Spinal cord (tissue), 10 donors: ENCODE results near the gene MAS1. TPM values are rescaled to one million over a fixed set of nuclear protein-coding genes. Genes with fewer than 3 reads are reported as not detected.
A peak's percentile ranks its signal among the peaks of the same experiment; 100 is the strongest.

ENCODE experiments used
- DNase-seq, 6 donors: peaks; one replicate each; pipeline versions ENCODE4 v3.0.0 to v3.0.0-alpha.2; 2013 to 2015; ENCODE audit warnings: low spot score in 6 of 6, low read depth in 4 of 6
- H3K27ac ChIP-seq: one replicate; pipeline ENCODE4 v1.5.1; 2013; ENCODE audit warnings: low read depth, low read length, control low read depth
- H3K27me3 ChIP-seq: one replicate; pipeline ENCODE4 v1.6.1; 2013; ENCODE audit warnings: low read length; ENCODE audit not compliant: control insufficient read depth, insufficient read depth
- H3K36me3 ChIP-seq: one replicate; pipeline ENCODE4 v1.6.1; 2013; ENCODE audit warnings: low read length; ENCODE audit not compliant: control insufficient read depth, insufficient read depth
- H3K4me1 ChIP-seq: one replicate; pipeline ENCODE4 v1.6.1; 2013; ENCODE audit warnings: low read length; ENCODE audit not compliant: control insufficient read depth, insufficient read depth
- H3K4me3 ChIP-seq: one replicate; pipeline ENCODE4 v1.5.1; 2013; ENCODE audit warnings: low read depth, low read length, control low read depth
- H3K9me3 ChIP-seq: one replicate; pipeline ENCODE4 v1.6.1; 2013; ENCODE audit warnings: low read length; ENCODE audit not compliant: control insufficient read depth, insufficient read depth
- WGBS: methylation state at CpG from one replicate; pipeline ENCODE4 v1.1.5; 2013; ENCODE audit warnings: missing lambda C conversion rate; ENCODE audit not compliant: insufficient coverage; 5-methylcytosine and 5-hydroxymethylcytosine counted together
- polyA plus RNA-seq, 2 donors: library from polyadenylated mRNA; unstranded; fragments of 120-200 nt; gene quantifications; one replicate each; pipeline ENCODE4 v1.2.1, GENCODE V29; 2013; ENCODE audit not compliant: insufficient read length in 2 of 2
- total RNA-seq, 2 donors: library from RNA; depleted of rRNA in 1 of 2; stranded (reverse); fragments of 120-200 nt in 1 of 2; fragments of >200 nt in 1 of 2; gene quantifications; one replicate each; pipeline versions ENCODE4 v1.2.3 to v1.2.4, GENCODE V29; 2013 to 2014
- donor health status: healthy.

Gene MAS1
- total and polyA plus RNA-seq, 4 donors: 0.03 to 0.10 (median 0.05) TPM

GRCh38 chr6:159893064-159893463, 2.3 kb downstream of the MAS1 start:
- WGBS: 92% methylated on average over 2 of the region's 3 CpGs
- no peaks in the 10 kb centered on the region for H3K9me3 ChIP-seq
- peaks cover 2% of the 10 kb centered on the region for H3K27me3 ChIP-seq
- DNase-seq: no peak
- no peak overlapping the region for H3K27ac ChIP-seq
- no peak overlapping the region for H3K4me3 ChIP-seq
- H3K4me1 ChIP-seq: no peaks in the 10 kb centered on the region
- H3K36me3 ChIP-seq: no peaks in the 10 kb centered on the region

GRCh38 chr6:159894991-159895390, 4.2 kb downstream of the MAS1 start:
- DNase-seq: no peak
- H3K4me3 ChIP-seq: no peak overlapping the region
- 69% methylated on average over 2 of the region's 4 CpGs for WGBS
- H3K36me3 ChIP-seq: no peaks in the 10 kb centered on the region
- no peaks in the 10 kb centered on the region for H3K9me3 ChIP-seq
- no peak overlapping the region for H3K27ac ChIP-seq
- H3K27me3 ChIP-seq: no peaks in the 10 kb centered on the region
- H3K4me1 ChIP-seq: no peaks in the 10 kb centered on the region

DNA sequence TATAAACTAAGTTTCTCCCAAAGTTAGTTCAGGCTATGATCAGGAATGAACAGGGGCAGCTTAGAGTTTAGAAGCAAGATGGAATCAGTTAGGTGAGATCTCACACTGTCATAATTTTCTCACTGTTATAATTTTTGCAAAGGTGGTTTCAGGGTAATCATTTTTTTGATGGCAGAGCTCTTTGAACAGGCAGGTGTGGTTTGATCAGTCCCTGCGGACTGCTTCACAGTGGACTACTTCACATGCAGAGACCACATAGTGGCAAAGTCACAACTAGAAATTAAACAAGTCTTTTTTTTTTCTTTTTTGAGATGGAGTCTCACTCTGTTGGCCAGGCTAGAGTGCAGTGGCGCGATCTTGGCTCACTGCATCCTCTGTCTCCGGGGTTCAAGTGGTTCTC, 6.8 kb downstream of the MAS1 start:
- 94% methylated on average over 4 of the region's 4 CpGs for WGBS

DNA sequence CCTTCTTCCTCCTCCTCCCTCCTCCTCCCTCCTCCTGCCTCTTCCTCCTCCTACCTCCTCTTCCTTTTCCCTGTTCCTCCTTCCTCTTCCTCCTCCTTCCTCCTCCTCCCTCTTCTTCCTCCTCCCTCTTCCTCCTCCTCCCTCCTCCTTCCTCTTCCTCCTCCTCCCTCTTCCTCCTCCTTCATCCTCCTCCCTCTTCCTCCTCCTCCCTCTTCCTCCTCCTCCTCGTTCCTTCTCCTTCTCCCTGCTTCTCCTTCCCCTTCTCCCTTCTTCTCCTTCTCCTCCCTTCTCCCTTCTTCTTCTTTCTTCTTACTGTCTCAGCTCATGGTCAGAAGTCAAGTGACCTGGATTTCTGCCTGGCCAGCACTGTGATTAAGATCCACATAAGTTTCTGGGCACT, 7.7 kb downstream of the MAS1 start:
- H3K4me1 ChIP-seq: no peaks in the 10 kb centered on the region
- H3K4me3 ChIP-seq: no peak overlapping the region
- H3K27me3 ChIP-seq: no peaks in the 10 kb centered on the region
- H3K27ac ChIP-seq: no peak overlapping the region
- no peaks in the 10 kb centered on the region for H3K9me3 ChIP-seq
- DNase-seq: no peak
- 80% methylated on average over 1 of the region's 1 CpG for WGBS
- H3K36me3 ChIP-seq: no peaks in the 10 kb centered on the region

More for the DNA sequence above, 6.8 kb downstream of the MAS1 start:
- no peaks in the 10 kb centered on the region for H3K27me3 ChIP-seq
- no peaks in the 10 kb centered on the region for H3K4me1 ChIP-seq
- no peak overlapping the region for H3K27ac ChIP-seq
- no peaks in the 10 kb centered on the region for H3K36me3 ChIP-seq
- no peak overlapping the region for H3K4me3 ChIP-seq
- no peaks in the 10 kb centered on the region for H3K9me3 ChIP-seq
- DNase-seq: no peak

DNA sequence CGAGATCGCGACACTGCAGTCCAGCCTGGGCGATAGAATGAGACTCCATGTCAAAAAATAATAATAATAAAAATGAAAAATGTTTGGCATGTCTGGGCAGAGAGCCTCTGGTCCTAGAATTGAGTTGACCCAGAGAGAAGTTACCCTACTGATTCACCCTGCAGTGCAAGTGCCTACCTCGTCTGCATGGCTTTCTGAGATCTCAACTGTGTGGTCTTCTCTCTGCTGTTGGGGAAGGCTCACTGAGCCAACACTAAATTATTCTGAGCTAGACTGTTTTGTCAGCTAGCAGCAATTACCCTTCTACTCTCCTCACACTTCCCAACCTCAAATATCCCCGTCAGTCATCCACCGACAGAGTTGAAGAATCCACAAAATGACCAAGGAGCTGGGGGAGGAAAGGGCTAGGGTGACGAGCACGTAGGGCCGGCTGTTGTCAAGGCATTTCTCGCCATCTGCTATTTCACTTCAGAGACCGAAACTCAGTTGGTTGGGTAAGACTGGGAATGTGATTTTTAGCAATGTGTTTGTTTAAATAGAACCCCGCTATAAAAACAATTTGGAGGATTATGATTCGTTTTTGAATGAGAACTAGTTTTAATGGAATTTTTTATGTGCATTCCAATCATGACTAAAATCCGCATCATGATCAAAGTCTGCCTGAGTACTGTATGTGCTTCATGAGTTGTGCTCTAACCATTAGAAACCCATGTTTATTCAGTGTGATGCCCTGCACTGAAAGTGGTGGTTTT, 9.4 kb downstream of the MAS1 start:
- peak in 1 of 6 donors; percentile 24 for DNase-seq
- no peaks in the 10 kb centered on the region for H3K4me1 ChIP-seq
- WGBS: 60% methylated on average over 1 of the region's 15 CpGs
- H3K4me3 ChIP-seq: no peak overlapping the region
- no peaks in the 10 kb centered on the region for H3K9me3 ChIP-seq
- no peak overlapping the region for H3K27ac ChIP-seq
- no peaks in the 10 kb centered on the region for H3K27me3 ChIP-seq
- H3K36me3 ChIP-seq: no peaks in the 10 kb centered on the region

GRCh38 chr6:159902620-159903019, 11.8 kb downstream of the MAS1 start:
- DNase-seq: no peak
- Histone ChIP-seq H3K9me3 (no peaks in the 10 kb centered on the region), H3K4me1 (no peaks in the 10 kb centered on the region), H3K27me3 (no peaks in the 10 kb centered on the region), H3K27ac (no peak overlapping the region), H3K36me3 (no peaks in the 10 kb centered on the region), H3K4me3 (no peak overlapping the region)
- 87% methylated on average over 9 of the region's 9 CpGs for WGBS

DNA sequence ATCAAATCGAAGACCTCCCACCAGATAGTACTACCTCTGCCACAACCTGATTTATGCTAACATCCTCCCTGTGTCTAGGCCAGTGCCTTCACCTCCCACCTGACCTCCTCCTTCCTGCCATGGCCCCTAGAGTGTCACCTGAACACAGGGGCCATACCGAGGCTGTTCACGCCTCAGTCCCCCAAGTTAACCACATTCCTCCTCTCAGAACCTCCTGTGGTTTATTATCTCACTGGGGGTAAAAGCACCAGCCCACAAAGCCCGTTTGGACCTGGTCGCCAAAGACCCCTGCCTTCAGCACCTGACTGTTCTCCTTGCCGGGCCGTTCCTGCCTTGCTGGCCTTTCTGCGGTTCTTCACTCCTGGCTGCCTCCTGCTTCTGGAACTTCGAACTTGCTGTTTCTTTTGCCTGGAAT, 13.7 kb downstream of the MAS1 start:
- WGBS: 91% methylated on average over 9 of the region's 9 CpGs

DNA sequence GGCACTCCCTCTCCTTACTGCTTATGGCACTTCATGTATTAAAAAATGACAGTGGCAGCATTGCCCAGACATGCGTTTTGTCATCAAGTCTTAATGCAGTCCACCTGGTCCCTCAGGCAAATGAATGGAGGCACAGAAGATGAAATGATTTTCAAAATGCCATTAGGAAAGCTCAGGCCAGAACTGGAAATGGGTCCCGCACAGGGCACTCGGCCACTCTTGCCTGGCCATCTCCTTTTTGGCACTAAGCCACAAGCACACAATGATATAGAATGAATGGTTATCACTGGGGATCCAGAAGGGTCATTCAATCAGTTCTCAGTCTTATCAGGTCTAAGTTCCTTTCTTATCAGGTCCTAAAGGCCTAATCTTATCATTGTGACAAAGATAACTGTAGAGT, 15.6 kb downstream of the MAS1 start:
- DNase-seq: no peak
- no peaks in the 10 kb centered on the region for H3K4me1 ChIP-seq
- WGBS: 100% methylated on average over 1 of the region's 3 CpGs

More for the DNA sequence above, 13.7 kb downstream of the MAS1 start:
- Histone ChIP-seq H3K9me3 (no peaks in the 10 kb centered on the region), H3K27ac (no peak overlapping the region), H3K36me3 (no peaks in the 10 kb centered on the region), H3K4me3 (no peak overlapping the region), H3K27me3 (no peaks in the 10 kb centered on the region), H3K4me1 (no peaks in the 10 kb centered on the region)
- no peak for DNase-seq

DNA sequence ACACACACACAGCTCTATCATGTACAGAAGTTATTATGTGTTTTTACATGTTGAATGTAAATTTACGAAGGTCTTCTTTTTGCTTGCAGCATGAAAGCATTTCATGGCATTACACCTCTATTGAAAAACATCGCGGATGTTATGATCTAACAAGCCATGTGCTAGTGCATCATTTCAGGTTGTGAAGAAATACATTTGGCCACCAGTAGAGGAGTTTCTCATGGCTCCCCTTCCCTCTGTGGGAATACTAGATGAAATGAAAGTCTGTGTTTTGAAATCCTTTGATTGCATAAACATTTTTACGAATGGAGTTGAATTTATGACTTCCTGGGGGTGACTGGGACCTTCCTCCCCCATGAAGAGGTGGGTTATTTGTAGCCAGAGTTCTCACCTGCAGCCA, 17.7 kb downstream of the MAS1 start:
- Histone ChIP-seq H3K9me3 (no peaks in the 10 kb centered on the region), H3K36me3 (no peaks in the 10 kb centered on the region), H3K4me3 (no peak overlapping the region), H3K27ac (no peak overlapping the region), H3K4me1 (no peaks in the 10 kb centered on the region), H3K27me3 (no peaks in the 10 kb centered on the region)
- no peak for DNase-seq
- WGBS: no CpG with 5 or more reads among the region's 4 CpGs

More for the DNA sequence above, 15.6 kb downstream of the MAS1 start:
- Histone ChIP-seq H3K27me3 (no peaks in the 10 kb centered on the region), H3K27ac (no peak overlapping the region), H3K9me3 (no peaks in the 10 kb centered on the region), H3K4me3 (no peak overlapping the region), H3K36me3 (no peaks in the 10 kb centered on the region)

GRCh38 chr6:159908979-159909378, 18.2 kb downstream of the MAS1 start:
- Histone ChIP-seq H3K4me1 (no peaks in the 10 kb centered on the region), H3K27ac (no peak overlapping the region), H3K4me3 (no peak overlapping the region), H3K27me3 (no peaks in the 10 kb centered on the region), H3K36me3 (no peaks in the 10 kb centered on the region), H3K9me3 (no peaks in the 10 kb centered on the region)
- no peak for DNase-seq
- 40% methylated on average over 1 of the region's 4 CpGs for WGBS
